NCI-H1092 treated with DMSO at 0.1 percent for 48 hours (cell line): ENCODE results near the gene CLDN20.
"Not testable (repeated sequence)": the region's sequence is repeated elsewhere in the genome, so short reads cannot be mapped to it uniquely, and the experiment has no call there.

Experiments used
- DNase-seq: peaks from one replicate; lab custom pipeline; 2025; lab: John Stamatoyannopoulos, UW

CLDN20 gene

DNA sequence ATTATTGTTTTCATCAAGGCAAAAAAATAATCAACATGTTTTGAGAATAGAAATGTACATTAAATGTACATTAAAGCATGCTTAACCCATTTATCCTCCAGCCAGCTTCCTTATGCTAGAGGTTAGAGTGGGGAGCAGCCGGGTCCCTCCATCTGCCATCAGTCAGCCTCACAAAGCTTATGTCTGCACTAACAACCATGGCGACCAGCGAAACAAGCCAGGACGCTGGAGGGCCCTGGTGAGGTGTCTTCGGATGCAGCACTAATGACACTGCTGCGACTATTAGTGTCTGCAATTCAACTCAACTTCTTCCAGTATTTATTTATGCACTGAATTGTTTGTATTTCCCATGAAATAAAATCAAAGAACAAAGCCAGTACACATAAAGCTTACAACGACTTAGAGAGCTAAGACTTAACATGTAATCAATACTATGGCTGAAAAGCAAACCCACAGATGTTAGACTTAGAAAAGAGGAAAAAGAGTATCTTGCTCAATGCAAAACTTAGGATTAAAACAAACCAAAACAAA lies 6.8 kb downstream of the CLDN20 start:
- DNase-seq: no peak

DNA sequence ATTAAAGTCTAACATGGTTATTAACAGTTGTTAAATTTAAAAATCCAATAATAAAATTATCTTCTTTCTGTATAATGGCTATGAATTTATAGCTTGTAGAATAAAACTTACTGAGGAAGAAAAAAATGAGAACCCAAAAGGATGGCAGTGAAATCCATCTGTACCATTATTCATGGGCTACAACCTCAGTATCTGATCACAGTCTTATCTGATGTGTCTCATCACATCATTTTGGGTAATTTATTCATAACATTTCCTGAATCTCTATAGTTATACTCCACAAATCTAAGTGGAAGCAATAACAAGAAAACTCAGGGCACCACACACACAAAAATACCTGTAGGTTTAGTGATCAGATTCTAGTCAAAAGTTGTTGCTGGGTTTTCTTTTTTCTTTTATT lies 7.3 kb downstream of the CLDN20 start:
- DNase-seq: no peak

DNA sequence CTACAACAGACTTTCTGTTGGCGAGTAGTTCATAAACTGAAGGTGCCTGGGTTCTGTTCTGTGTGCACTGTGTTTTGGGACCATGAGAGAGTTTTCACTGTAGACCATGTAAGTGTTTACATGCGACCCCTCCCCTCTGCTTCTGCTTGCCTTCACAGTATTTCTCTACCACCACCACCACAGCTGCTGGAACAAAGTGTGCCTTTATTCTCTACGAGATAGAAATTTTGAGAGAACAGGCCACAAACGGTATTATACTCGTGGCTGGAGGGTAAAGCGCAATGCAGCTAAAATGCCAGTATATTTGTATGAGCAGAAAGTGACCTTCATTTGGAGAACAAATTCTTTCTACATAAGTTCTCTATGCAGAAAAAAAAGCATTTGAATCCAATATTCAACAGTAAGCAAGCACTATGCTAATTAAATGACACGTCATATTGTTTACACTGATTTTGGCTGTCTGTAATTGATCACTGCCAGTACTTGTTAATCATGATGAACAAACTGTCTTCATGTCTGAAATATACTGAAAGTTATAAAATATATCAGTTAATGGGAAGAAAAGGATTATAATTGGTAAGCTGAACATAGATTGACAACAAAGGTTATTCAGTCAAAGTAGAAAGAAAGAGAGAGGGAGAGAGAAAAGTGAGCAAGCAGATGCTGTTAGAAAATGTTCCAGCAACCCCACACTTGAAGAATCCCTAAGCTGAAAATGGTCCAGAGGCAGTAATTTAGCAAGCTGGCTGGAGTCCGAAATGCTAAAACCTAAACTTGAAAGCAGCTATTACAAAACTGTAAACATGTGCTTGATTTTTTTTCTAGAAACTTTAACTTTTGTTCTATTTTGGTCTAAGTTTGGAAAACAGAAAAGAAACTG lies 8.8 kb downstream of the CLDN20 start:
- DNase-seq: no peak

DNA sequence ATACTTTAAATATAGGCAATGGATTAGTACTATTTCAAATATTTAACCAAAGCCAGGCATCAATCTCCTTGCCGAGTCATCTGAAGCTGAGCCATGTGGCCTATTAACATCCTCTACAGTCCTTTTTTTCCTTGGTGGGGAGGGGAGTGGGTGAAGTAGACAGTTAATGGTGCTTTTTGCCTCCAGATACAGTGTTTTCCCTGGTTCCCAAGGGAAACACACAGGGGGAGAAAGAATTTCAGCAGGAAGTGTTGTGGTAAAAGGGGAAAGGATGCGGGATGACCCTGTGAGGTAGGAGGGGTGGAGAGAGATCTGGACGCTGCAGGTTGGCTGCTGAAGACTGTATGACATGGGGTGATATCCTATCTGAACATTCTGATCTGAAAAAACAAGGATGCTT lies 9.6 kb downstream of the CLDN20 start:
- DNase-seq: no peak

DNA sequence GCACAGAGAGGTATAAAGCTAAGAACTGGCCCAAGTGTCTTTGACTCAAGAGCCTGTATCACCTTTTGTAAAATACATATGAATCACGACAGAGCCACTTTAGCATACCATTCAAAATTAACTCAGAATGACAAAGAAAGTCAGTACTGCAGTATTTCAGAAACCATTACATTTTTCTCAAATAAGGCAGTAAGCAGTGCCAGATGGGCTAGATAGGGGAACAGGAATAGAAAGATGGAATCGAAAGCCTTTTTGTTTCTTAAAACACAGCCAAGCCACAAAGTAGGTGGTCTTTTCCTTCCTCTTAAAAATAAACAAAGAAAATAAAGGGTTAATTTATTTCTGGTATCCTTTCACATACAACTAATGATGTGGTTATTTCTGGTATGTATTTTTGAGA lies 10.3 kb downstream of the CLDN20 start:
- no peak for DNase-seq

DNA sequence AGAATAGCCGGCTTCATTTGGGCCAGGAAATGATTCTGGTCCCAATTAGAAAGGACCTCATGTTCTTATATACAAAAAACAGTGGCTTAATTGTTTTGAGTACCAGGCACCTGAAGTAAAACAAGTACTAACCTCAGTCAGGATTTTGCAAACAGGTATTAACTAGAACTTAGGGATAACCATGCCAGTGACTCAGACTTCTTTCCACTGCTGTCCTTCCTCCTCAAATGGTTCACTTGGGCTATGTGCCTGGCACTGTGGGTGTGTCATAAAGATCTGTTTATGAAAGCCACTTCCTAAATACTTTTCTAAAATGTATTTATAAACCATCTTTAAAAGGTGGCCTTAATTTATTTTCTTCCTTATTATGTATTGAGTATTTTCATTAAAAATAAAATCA lies 10.7 kb downstream of the CLDN20 start:
- no peak for DNase-seq

DNA sequence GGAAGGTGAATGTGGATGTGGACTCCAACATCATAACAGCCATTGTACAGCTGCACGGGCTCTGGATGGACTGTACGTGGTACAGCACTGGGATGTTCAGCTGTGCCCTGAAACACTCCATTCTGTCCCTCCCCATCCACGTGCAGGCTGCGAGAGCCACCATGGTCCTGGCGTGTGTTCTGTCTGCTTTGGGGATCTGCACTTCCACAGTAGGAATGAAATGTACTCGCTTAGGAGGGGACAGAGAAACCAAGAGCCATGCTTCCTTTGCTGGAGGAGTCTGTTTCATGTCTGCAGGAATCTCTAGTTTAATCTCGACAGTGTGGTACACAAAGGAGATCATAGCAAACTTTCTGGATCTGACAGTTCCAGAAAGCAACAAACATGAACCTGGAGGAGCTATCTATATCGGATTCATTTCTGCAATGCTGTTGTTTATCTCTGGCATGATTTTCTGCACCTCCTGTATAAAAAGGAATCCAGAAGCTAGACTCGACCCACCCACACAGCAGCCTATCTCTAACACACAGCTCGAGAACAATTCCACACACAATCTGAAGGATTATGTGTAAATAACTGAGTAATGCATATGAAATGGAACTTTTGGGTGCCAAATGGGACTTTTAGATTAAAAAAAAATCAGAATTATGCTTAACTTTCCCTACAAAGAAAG lies 12.1 kb downstream of the CLDN20 start:
- DNase-seq: no peak

DNA sequence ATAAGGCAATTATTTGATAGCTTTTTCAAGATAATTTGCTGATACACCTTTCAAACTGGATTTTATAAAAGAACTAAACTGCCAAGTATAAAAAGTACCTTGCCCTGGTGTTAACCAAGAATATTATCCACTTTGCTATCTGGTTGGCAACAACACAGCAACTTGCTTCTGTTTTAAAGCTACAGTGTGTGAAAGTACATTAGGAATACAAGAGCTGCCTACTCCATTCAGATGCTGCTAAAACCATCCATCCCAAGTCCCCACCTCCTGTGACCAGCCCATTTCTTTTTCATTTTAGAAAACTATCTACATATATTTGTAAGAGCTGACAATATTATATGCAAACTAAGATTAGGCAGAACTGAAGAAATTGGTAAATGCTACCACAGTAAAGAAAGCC lies 12.8 kb downstream of the CLDN20 start:
- DNase-seq: no peak

DNA sequence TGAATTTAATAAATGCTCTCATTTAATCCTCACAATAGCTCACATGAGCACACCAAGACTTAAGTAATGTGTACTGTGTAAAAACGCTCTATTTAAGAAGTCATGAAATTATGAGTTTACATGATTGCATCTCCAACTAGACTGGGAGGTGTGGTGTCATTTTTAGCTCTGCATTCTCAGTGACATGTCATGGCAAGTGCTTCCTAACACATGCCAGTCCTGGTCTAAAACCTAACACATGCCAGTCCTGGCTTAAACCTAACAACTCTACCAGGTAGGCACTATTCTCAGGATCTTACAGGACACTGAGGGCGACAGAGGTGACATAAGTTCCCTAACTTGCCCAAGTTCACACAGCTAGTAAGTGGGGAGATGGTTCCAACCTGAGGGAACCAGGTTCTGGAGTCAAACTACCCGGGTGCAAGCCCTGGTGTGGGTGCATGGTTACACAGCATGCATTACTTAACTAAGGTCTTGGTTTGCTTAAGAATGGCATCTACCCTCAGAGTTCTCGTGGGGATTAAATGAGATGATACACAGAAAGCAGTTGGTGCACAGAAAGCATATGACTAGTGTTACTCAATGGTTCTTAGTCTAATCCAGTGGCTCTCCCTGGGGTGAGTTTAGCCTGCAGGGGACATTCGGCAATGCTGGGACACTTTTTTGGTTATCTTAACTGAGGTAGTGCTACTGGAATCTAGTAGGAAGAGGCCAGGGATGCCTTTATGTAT lies 14.7 kb downstream of the CLDN20 start:
- DNase-seq: no peak

DNA sequence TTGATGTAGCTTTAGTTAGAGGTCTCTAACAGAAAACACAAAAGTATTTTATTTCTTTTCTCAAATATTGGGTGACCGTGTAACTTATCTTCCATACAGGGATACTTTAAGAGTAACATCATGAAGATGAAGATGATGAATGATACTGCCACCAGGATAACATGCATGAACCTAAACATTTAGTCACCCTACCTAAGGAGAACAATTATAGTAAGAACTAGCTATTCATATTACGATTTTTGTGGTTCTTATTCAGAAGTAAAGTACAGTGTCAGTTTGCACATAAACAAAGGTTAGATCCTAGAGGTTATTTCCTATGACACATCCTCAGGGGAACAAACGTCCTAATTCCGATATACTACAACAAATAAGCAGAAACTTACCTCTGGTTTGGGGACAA lies 21.0 kb downstream of the CLDN20 start:
- no peak for DNase-seq

DNA sequence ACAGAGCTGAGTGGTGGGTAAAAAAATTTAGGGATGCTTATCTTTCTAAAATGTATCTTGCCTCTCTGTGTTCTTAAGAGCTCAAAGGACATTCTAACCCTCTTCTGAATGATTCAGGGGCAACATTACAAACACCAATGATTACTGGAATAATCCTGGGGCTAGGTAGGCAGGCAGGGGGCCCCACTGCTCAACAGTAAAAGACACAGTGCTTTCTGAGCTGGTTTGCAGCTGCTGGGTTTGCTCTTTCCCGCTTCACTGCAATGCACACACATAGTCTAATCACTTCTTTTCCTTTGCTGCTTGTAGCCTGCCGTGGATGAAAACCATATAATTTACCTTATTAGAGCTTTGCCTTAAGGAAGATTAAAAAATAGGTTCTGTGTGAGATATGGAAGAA lies 23.9 kb downstream of the CLDN20 start:
- no peak for DNase-seq

DNA sequence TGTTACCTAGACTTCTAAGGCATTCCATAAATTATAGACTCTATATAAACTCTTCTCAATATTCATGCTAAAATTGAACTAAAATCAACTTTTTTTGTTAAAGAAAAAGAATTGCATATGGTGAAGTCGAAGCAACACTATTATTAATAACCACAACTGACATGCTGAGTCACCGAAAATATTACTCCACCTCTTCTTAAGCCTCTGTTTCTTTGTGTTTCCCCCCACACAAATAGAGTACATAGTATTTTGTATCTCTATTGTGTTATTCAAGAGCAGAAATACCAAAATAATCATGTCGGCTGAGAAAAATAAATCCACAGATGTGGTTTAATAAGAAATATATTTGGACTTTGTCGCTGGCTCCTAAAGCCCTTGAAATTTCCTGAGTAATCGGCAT lies 26.7 kb downstream of the CLDN20 start:
- no peak for DNase-seq

DNA sequence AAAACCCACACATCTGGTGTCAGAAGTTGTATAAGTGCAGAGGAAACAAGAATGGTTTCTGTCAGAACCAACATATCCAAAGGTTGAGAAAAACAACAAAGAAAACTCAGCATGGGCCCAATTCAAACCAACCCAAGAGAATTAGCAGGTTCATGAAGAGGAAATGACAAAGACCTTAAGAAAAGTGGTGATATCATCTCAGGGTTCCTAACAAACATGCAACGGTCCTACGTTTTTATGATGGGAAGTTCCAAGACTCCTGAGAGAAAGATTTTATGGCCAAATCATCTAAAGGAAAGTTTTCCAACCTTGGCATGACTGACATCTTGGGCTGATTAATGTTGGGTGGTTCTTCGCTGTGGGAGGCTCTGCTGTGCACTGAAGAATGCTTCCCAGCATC lies 27.5 kb downstream of the CLDN20 start:
- DNase-seq: no peak

DNA sequence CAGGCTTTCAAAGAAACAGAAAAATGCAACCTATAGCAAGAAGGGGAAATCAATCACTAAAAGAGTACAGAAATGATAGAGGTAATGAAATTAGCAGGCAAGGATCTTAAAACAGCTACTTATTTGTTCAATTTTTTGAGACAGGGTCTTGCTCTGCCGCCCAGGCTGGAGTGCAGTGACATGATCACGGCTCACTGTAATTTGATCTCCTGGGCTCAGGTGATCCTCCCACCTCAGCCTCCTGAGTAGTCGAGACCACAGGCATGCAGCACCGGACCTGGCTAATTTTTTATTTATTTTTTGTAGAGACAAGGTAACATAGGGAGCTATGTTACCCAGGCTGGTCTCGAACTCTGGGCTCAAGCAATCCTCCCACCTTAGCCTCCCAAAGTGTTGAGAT lies 28.9 kb downstream of the CLDN20 start:
- no peak for DNase-seq

DNA sequence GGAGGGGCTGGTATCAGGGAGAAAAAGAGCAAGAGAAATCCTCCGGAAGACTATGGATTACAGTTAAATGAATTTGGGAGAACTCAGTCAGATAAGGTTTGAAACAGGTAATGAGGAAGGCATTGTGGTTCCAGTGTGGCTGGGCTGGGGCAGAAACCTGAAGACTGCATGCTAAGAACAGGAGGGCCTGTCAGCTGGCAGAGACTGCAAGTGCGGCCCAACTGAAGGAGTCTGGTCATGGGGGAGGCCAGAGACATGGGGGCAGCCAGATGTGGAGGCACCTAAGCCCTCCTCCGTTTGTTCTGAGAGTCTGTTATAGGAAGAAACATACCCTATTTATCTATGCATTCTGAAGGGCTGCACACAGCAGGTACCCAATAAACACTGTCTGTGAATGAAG lies 33.9 kb downstream of the CLDN20 start:
- no peak for DNase-seq

DNA sequence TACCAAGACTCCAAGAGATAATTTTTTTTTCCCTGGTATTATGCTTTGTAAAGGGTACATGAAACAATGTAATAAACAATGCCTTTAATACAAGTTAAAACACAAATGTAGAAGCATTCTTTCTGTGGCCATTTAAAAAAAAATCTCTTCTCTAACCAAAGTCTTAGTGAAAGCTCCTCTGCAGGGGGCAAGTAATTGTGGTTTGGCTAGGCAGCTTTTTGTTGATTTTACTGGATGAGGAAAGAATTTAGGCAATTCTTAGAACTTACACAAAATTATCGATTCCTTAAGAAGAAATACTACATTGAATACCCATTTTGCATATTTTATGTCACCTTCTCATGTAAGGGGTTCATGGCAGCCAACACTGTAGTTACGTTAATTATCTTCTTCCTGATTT lies 38.1 kb downstream of the CLDN20 start:
- no peak for DNase-seq

DNA sequence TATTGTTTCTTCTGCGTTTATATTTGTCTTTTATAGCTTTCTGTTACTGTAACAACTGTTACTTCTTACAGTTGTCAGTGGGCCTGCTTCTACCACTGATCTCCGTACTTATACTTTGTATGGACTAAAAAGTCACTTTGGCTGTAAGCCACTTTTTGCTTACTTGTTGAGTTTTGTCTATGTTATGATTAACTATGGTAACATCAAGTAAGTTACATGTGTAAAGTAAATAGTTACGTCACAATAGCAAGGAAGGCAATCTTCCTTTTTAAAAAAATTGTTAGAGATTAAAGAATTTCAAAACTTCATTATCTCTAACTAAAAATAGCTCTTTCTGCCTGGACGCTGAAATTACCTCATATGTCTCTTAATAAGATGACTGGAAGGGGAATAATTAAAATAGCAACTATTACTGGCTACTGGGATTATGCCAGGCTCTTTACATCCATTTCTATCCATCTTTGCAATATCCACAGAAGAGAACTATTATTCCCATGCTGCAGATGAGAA lies 39.6 kb downstream of the CLDN20 start:
- no peak for DNase-seq

DNA sequence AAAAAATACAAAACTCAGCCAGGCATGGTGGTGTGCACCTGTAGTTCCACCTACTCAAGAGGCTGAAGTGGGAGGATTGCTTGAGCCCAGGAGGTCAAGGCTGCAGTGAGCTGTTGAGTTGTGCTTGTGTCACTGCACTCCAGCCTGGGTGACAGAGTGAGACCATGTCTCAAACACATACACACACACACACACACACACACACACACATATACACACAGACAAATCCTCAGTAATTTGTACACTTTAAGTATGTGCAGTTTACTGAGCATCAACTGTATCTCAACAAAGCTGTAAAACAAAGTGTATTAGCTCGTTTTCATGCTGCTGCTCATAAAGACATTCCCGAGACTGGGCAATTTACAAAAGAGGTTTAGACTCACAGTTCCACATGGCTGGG lies 43.1 kb downstream of the CLDN20 start:
- no peak for DNase-seq

DNA sequence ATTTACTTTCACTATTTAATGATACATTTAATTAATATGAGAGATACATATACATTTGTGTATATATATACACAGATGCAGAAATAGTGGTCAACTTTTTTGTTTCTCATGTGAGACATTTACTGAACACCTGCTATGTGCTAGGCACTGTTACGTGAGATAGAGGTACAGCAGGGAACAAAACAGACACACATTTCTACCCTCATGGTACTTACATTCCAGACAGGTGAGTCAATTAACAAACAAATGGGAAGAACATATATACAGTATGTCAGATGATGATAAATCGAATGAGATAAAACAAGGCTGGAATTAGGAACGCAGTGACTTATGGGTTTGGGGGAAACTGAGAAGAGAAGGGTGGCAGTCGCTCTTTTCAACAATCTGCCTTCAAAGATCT lies 45.3 kb downstream of the CLDN20 start:
- DNase-seq: no peak

DNA sequence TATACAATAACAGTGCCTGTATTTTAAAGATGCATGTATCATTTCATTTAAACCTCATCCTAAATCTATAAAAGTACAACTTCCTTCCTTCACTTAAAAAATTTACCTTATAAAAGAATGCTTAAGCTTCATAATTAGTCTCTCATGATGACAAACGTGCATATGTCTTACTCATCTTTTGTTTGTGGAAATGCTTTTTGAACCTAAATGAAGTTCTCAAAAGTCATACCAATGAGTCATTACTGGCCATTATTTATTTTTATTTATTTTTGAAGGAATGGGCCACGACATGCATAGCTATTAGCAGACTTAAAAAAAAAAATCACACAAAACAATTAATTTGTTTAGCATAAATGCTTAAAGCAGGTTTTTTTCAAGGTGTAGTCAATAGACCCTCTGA lies 46.8 kb downstream of the CLDN20 start:
- no peak for DNase-seq

DNA sequence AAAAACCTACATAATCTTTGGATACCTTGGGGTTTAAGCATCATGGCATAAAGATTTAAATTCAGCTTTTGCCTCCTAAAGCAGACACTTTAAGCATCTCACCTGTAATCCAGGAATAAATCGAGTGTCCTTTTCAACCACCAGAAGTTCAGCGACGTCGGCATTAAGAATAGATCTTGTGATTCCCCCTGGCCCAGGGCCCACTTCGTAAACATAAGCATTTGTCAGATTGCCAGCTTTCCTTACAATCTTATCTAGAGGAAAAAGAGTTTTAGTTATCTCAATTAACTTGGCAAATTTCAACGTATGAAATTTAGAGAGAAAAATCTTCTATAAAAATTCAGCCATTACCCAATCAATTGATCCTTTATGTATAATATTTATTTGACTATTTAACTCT lies 47.3 kb downstream of the CLDN20 start:
- DNase-seq: peak; percentile 10

DNA sequence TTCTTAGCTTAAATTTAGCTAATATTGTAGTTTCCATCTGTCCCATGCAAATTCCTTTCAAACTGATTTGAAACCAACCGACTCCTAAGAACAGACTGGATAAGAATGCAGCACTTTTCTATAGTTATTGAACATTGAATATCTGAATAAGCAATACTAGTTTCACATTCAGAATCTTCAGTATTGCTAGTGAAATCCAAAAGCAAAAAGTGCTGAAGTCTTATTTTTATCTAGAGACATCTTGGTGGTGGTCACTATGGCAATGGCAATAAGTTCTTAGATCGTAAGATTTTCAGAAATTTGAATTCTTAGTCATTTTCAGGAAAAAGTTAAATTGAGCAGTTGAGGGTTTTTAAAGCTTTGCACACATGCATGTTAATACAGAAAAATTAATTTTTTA lies 47.8 kb downstream of the CLDN20 start:
- no peak for DNase-seq

DNA sequence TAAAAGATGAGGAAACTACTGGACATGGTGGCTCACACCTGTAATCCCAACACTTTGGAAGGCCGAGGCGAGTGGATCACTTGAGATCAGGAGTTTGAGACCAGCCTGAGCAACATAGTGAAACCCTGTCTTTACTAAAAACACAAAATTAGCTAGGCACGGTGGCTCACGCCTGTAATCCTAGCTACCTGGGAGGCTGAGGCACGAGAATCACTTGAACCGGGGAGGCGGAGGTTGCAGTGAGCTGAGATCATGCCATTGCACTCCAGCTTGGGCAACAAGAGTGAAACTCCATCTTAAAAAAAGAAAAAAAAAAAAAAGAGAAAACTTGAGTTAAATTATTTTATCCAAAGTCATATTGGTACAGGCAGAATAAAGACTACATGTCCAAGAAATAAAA lies 49.1 kb downstream of the CLDN20 start:
- not testable (repeated sequence) for DNase-seq
